WTC11 (cell line): ENCODE data around the gene PCSK5. TPM values are rescaled to one million over a fixed set of nuclear protein-coding genes. Genes with fewer than 3 reads are reported as not detected.

ENCODE experiments used
- ATAC-seq: fragments of 200-7000 bp; cut with Tn5 transposase; 2 replicates; pipeline ENCODE4 v1.10.0; 2021; ENCODE audit warnings: mild to moderate bottlenecking, moderate library complexity
- CTCF ChIA-PET: fragments of 300-600 bp; sonication (Branson Sonifier 250); formaldehyde crosslinking; loops from one replicate; lab custom pipeline; 2021; ENCODE audit warnings: antibody characterized with exemption; lab: Charles Lee
- POLR2A ChIA-PET: fragments of 350-600 bp; sonication (Branson Sonifier 250); formaldehyde crosslinking; loops from one replicate; lab custom pipeline; 2021; ENCODE audit warnings: antibody characterized with exemption; lab: Charles Lee
- DNase-seq: peaks from one replicate; pipeline ENCODE4 v3.0.0; 2021; ENCODE audit warnings: low spot score
- H3K27ac Mint-ChIP-seq: 2 replicates; pipeline ENCODE4 v1.8.0; 2021; ENCODE audit warnings: mixed read lengths
- H3K27me3 Mint-ChIP-seq: 2 replicates; pipeline ENCODE4 v1.8.0; 2021; ENCODE audit warnings: low read depth, mild to moderate bottlenecking, moderate library complexity, mixed read lengths
- H3K36me3 Mint-ChIP-seq: 2 replicates; pipeline ENCODE4 v1.8.0; 2021; ENCODE audit warnings: mixed read lengths
- H3K4me1 Mint-ChIP-seq: 2 replicates; pipeline ENCODE4 v1.8.0; 2022; ENCODE audit warnings: mixed read lengths
- H3K4me3 Mint-ChIP-seq: 2 replicates; pipeline ENCODE4 v1.8.0; 2021; ENCODE audit warnings: mild to moderate bottlenecking, moderate library complexity, mixed read lengths
- H3K9me3 Mint-ChIP-seq: 2 replicates; pipeline ENCODE4 v1.8.0; 2021; ENCODE audit warnings: mixed read lengths
- ATF1 ChIP-seq: sonication (generic); formaldehyde crosslinking; IDR thresholded peaks from 2 replicates; pipeline ENCODE4 v1.8.1; 2023; ENCODE audit warnings: mild to moderate bottlenecking, moderate library complexity, missing genetic modification reagents
- CBFB ChIP-seq: sonication (generic); formaldehyde crosslinking; IDR thresholded peaks from 2 replicates; pipeline ENCODE4 v1.8.1; 2022; ENCODE audit warnings: mild to moderate bottlenecking, low read depth, missing genetic modification reagents
- CREB1 ChIP-seq: sonication (generic); formaldehyde crosslinking; IDR thresholded peaks from 2 replicates; pipeline ENCODE4 v1.8.0; 2023; ENCODE audit warnings: mild to moderate bottlenecking, missing genetic modification reagents
- CREM ChIP-seq: sonication (generic); formaldehyde crosslinking; IDR thresholded peaks from 2 replicates; pipeline ENCODE4 v1.8.1; 2022; ENCODE audit warnings: mild to moderate bottlenecking, missing genetic modification reagents, moderate library complexity
- ELF4 ChIP-seq: sonication (generic); formaldehyde crosslinking; IDR thresholded peaks from 2 replicates; pipeline ENCODE4 v1.8.1; 2022; ENCODE audit warnings: low read depth, mild to moderate bottlenecking, moderate library complexity, missing genetic modification reagents
- EMX1 ChIP-seq: fragments of 250-450 bp; sonication (Bioruptor Pico); IDR thresholded peaks from 2 replicates; pipeline ENCODE4 v1.8.0; 2021; ENCODE audit warnings: mild to moderate bottlenecking
- FOXP1 ChIP-seq: sonication (generic); formaldehyde crosslinking; IDR thresholded peaks from 2 replicates; pipeline ENCODE4 v1.8.0; 2022; ENCODE audit warnings: missing genetic modification reagents, mild to moderate bottlenecking, moderate library complexity, borderline replicate concordance
- GRHL2 ChIP-seq: fragments of 250-450 bp; sonication (Bioruptor Pico); IDR thresholded peaks from 2 replicates; pipeline ENCODE4 v1.8.0; 2022; ENCODE audit warnings: mild to moderate bottlenecking, moderate library complexity; ENCODE audit not compliant: insufficient replicate concordance, severe bottlenecking
- GTF2I ChIP-seq: fragments of 250-450 bp; sonication (Bioruptor Pico); conservative IDR thresholded peaks from 2 replicates; pipeline ENCODE4 v1.4.0; 2021; ENCODE audit warnings: mild to moderate bottlenecking
- JAZF1 ChIP-seq: fragments of 250-450 bp; sonication (Bioruptor Pico); IDR thresholded peaks from 2 replicates; pipeline ENCODE4 v1.9.0; 2021; ENCODE audit warnings: moderate library complexity, mild to moderate bottlenecking, inconsistent platforms
- KAT7 ChIP-seq: sonication (generic); formaldehyde crosslinking; IDR thresholded peaks from 2 replicates; pipeline ENCODE4 v1.8.1; 2023; ENCODE audit warnings: missing genetic modification reagents, mild to moderate bottlenecking, borderline replicate concordance
- NFE2L1 ChIP-seq: sonication (generic); formaldehyde crosslinking; IDR thresholded peaks from 2 replicates; pipeline ENCODE4 v1.8.1; 2023; ENCODE audit warnings: missing genetic modification reagents
- NFYB ChIP-seq: sonication (generic); formaldehyde crosslinking; conservative IDR thresholded peaks from 2 replicates; pipeline ENCODE4 v1.8.0; 2022; ENCODE audit warnings: low read depth, missing genetic modification reagents
- NR1H2 ChIP-seq: sonication (generic); formaldehyde crosslinking; IDR thresholded peaks from 2 replicates; pipeline ENCODE4 v1.9.0; 2021; ENCODE audit warnings: mild to moderate bottlenecking, moderate library complexity, missing genetic modification reagents
- RELA ChIP-seq: sonication (generic); formaldehyde crosslinking; IDR thresholded peaks from 2 replicates; pipeline ENCODE4 v1.8.1; 2022; ENCODE audit warnings: missing genetic modification reagents, mild to moderate bottlenecking, borderline replicate concordance
- TEAD1 ChIP-seq: sonication (generic); formaldehyde crosslinking; IDR thresholded peaks from 2 replicates; pipeline ENCODE4 v1.8.0; 2022; ENCODE audit warnings: mild to moderate bottlenecking, missing genetic modification reagents
- ZNF138 ChIP-seq: sonication (generic); formaldehyde crosslinking; conservative IDR thresholded peaks from 2 replicates; pipeline ENCODE4 v1.8.1; 2022; ENCODE audit warnings: mild to moderate bottlenecking, moderate library complexity, missing genetic modification reagents
- ZNF317 ChIP-seq: sonication (generic); formaldehyde crosslinking; IDR thresholded peaks from 2 replicates; pipeline ENCODE4 v1.8.1; 2023; ENCODE audit warnings: low read depth, mild to moderate bottlenecking, moderate library complexity, missing genetic modification reagents, borderline replicate concordance
- ZNF396 ChIP-seq: fragments of 250-450 bp; sonication (Bioruptor Pico); IDR thresholded peaks from 2 replicates; pipeline ENCODE4 v1.8.0; 2021; ENCODE audit warnings: mild to moderate bottlenecking, moderate library complexity, borderline replicate concordance
- total RNA-seq: library from RNA; stranded (reverse); gene quantifications from 3 replicates; pipeline ENCODE4 v1.2.3, GENCODE V29; 2021
- TF ChIP-seq, protein P1 (sequence below): sonication (generic); formaldehyde crosslinking; IDR thresholded peaks from 2 replicates; pipeline ENCODE4 v1.8.1; 2023; ENCODE audit warnings: mild to moderate bottlenecking, missing genetic modification reagents
- TF ChIP-seq, protein P2 (sequence below): fragments of 250-450 bp; sonication (Bioruptor Pico); IDR thresholded peaks from 2 replicates; pipeline ENCODE4 v1.9.0; 2021; ENCODE audit warnings: mild to moderate bottlenecking
- TF ChIP-seq, protein P3 (sequence below): sonication (generic); formaldehyde crosslinking; conservative IDR thresholded peaks from 2 replicates; pipeline ENCODE4 v1.8.1; 2023; ENCODE audit warnings: mild to moderate bottlenecking, low read depth, missing genetic modification reagents, moderate library complexity
- TF ChIP-seq, protein P4 (sequence below): sonication (generic); formaldehyde crosslinking; IDR thresholded peaks from 2 replicates; pipeline ENCODE4 v1.8.1; 2022; ENCODE audit warnings: low read depth, mild to moderate bottlenecking, moderate library complexity, missing genetic modification reagents, borderline replicate concordance
- TF ChIP-seq, protein P5 (sequence below): fragments of 250-450 bp; sonication (Bioruptor Pico); IDR thresholded peaks from 2 replicates; pipeline ENCODE4 v1.9.0; 2021; ENCODE audit warnings: mild to moderate bottlenecking, borderline replicate concordance
- TF ChIP-seq, protein P6 (sequence below): sonication (generic); formaldehyde crosslinking; IDR thresholded peaks from 2 replicates; pipeline ENCODE4 v1.8.1; 2022; ENCODE audit warnings: low read depth, missing genetic modification reagents, borderline replicate concordance

The PCSK5 gene
- total RNA-seq, 1 experiment from 2014 or later = 30.6 TPM

DNA sequence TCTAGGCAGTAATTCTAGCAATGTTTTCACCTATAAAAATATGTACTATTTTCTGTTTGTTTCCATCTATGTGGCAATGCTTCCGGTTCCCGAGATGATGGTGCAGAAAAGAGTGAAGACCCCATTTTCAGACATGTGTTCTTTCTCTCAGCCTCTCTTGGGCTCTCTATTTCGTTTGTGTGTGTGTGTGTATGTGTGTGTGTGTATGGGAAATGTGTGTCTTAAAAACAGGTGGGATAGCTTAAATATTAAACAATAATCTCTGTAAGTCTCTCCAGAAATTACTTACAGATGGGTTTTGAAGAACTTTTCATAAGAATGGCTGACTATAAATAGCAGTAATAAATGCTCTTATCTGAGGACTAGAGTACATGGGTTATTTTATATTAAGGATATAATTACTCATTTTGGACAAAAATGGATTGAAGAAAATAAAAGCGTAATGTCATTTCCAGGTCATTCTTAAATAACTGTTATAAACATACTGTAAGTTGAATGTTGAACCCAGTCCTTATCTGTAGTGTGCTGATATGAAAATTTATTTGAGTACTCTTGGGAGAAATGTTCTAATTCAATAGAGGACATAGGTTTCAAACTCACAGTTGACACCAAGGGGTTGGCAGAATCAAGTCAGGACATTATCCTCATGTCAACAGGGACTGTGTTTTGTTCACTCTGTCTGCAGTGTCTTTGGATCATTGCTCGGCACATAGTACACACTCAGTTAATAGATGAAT, 31.1 kb downstream of the PCSK5 start:
- Mint-ChIP-seq H3K4me1 (peaks cover 25% of the 10 kb centered on the region), H3K4me3 (no peak overlapping the region), H3K36me3 (peaks cover 10% of the 10 kb centered on the region), H3K27ac (no peak overlapping the region), H3K27me3 (no peaks in the 10 kb centered on the region), H3K9me3 (peaks cover 15% of the 10 kb centered on the region)
- DNase-seq (no peak), ATAC-seq (no peak)
- no peak for TF ChIP-seq KAT7
- TF ChIP-seq, protein P1, sequence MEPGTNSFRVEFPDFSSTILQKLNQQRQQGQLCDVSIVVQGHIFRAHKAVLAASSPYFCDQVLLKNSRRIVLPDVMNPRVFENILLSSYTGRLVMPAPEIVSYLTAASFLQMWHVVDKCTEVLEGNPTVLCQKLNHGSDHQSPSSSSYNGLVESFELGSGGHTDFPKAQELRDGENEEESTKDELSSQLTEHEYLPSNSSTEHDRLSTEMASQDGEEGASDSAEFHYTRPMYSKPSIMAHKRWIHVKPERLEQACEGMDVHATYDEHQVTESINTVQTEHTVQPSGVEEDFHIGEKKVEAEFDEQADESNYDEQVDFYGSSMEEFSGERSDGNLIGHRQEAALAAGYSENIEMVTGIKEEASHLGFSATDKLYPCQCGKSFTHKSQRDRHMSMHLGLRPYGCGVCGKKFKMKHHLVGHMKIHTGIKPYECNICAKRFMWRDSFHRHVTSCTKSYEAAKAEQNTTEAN (CRISPR knock-in tag) = no peak
- TF ChIP-seq NR1H2 = no peak
- TF ChIP-seq ZNF317 (CRISPR knock-in tag) = no peak
- no peak for TF ChIP-seq ZNF138 (CRISPR knock-in tag)
- no peak for TF ChIP-seq NFYB
- TF ChIP-seq, protein P2, sequence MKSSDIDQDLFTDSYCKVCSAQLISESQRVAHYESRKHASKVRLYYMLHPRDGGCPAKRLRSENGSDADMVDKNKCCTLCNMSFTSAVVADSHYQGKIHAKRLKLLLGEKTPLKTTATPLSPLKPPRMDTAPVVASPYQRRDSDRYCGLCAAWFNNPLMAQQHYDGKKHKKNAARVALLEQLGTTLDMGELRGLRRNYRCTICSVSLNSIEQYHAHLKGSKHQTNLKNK (CRISPR knock-in tag) = no peak
- TF ChIP-seq RELA (CRISPR knock-in tag) = no peak
- TF ChIP-seq, protein P3, sequence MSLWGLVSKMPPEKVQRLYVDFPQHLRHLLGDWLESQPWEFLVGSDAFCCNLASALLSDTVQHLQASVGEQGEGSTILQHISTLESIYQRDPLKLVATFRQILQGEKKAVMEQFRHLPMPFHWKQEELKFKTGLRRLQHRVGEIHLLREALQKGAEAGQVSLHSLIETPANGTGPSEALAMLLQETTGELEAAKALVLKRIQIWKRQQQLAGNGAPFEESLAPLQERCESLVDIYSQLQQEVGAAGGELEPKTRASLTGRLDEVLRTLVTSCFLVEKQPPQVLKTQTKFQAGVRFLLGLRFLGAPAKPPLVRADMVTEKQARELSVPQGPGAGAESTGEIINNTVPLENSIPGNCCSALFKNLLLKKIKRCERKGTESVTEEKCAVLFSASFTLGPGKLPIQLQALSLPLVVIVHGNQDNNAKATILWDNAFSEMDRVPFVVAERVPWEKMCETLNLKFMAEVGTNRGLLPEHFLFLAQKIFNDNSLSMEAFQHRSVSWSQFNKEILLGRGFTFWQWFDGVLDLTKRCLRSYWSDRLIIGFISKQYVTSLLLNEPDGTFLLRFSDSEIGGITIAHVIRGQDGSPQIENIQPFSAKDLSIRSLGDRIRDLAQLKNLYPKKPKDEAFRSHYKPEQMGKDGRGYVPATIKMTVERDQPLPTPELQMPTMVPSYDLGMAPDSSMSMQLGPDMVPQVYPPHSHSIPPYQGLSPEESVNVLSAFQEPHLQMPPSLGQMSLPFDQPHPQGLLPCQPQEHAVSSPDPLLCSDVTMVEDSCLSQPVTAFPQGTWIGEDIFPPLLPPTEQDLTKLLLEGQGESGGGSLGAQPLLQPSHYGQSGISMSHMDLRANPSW (CRISPR knock-in tag) = no peak
- no peak for TF ChIP-seq NFE2L1
- no peak for TF ChIP-seq ATF1 (CRISPR knock-in tag)
- TF ChIP-seq CREB1 (CRISPR knock-in tag) = no peak
- no peak for TF ChIP-seq GTF2I (CRISPR knock-in tag)
- no peak for TF ChIP-seq TEAD1
- no peak for TF ChIP-seq EMX1 (CRISPR knock-in tag)
- TF ChIP-seq, protein P4, sequence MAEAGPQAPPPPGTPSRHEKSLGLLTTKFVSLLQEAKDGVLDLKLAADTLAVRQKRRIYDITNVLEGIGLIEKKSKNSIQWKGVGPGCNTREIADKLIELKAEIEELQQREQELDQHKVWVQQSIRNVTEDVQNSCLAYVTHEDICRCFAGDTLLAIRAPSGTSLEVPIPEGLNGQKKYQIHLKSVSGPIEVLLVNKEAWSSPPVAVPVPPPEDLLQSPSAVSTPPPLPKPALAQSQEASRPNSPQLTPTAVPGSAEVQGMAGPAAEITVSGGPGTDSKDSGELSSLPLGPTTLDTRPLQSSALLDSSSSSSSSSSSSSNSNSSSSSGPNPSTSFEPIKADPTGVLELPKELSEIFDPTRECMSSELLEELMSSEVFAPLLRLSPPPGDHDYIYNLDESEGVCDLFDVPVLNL (CRISPR knock-in tag) = no peak
- no peak for TF ChIP-seq ZNF396 (CRISPR knock-in tag)
- no peak for TF ChIP-seq FOXP1 (CRISPR knock-in tag)
- POLR2A ChIA-PET = no interaction called here
- CTCF ChIA-PET = no interaction called here

DNA sequence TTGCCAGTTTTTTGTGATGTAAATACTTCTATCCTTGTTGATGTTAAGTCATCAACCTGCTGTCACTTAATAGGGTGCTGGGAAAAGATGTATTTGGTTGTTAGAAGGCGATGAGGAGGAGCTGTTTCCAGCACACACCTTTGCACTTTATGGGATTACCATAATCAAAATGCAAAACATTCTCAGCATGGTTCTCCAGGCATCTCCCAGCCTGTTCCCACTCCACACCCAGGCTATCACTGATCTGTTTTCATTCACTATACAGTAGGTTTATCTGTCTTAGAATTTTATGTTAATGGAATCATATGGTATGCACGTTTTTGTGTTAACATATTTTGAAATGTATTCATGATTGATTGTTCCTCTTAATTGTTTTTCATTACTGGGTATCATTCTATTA, 35.9 kb downstream of the PCSK5 start:
- peak; percentile 22; the same call in 1 of the 2 replicates for ATAC-seq
- CTCF ChIA-PET = no interaction called here
- H3K36me3 Mint-ChIP-seq = peaks cover 10% of the 10 kb centered on the region
- no peak overlapping the region for H3K4me3 Mint-ChIP-seq
- DNase-seq = no peak
- peaks cover 61% of the 10 kb centered on the region for H3K4me1 Mint-ChIP-seq
- H3K27ac Mint-ChIP-seq = no peak overlapping the region; the same call in 1 of the 2 replicates
- H3K9me3 Mint-ChIP-seq = peaks cover 15% of the 10 kb centered on the region
- POLR2A ChIA-PET = interaction anchor here (0.6 kb wide), 1 partner anchor 478 kb away, joined by 3 read pairs; no protein-coding TSS in a partner anchor
- no peaks in the 10 kb centered on the region for H3K27me3 Mint-ChIP-seq
- TF ChIP-seq GRHL2 (CRISPR knock-in tag) = no peak
- TF ChIP-seq, protein P5, sequence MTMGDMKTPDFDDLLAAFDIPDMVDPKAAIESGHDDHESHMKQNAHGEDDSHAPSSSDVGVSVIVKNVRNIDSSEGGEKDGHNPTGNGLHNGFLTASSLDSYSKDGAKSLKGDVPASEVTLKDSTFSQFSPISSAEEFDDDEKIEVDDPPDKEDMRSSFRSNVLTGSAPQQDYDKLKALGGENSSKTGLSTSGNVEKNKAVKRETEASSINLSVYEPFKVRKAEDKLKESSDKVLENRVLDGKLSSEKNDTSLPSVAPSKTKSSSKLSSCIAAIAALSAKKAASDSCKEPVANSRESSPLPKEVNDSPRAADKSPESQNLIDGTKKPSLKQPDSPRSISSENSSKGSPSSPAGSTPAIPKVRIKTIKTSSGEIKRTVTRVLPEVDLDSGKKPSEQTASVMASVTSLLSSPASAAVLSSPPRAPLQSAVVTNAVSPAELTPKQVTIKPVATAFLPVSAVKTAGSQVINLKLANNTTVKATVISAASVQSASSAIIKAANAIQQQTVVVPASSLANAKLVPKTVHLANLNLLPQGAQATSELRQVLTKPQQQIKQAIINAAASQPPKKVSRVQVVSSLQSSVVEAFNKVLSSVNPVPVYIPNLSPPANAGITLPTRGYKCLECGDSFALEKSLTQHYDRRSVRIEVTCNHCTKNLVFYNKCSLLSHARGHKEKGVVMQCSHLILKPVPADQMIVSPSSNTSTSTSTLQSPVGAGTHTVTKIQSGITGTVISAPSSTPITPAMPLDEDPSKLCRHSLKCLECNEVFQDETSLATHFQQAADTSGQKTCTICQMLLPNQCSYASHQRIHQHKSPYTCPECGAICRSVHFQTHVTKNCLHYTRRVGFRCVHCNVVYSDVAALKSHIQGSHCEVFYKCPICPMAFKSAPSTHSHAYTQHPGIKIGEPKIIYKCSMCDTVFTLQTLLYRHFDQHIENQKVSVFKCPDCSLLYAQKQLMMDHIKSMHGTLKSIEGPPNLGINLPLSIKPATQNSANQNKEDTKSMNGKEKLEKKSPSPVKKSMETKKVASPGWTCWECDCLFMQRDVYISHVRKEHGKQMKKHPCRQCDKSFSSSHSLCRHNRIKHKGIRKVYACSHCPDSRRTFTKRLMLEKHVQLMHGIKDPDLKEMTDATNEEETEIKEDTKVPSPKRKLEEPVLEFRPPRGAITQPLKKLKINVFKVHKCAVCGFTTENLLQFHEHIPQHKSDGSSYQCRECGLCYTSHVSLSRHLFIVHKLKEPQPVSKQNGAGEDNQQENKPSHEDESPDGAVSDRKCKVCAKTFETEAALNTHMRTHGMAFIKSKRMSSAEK (CRISPR knock-in tag) = no peak
- TF ChIP-seq ELF4 (CRISPR knock-in tag) = no peak
- TF ChIP-seq, protein P6, sequence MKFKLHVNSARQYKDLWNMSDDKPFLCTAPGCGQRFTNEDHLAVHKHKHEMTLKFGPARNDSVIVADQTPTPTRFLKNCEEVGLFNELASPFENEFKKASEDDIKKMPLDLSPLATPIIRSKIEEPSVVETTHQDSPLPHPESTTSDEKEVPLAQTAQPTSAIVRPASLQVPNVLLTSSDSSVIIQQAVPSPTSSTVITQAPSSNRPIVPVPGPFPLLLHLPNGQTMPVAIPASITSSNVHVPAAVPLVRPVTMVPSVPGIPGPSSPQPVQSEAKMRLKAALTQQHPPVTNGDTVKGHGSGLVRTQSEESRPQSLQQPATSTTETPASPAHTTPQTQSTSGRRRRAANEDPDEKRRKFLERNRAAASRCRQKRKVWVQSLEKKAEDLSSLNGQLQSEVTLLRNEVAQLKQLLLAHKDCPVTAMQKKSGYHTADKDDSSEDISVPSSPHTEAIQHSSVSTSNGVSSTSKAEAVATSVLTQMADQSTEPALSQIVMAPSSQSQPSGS (CRISPR knock-in tag) = no peak
- TF ChIP-seq CBFB (CRISPR knock-in tag) = no peak
- TF ChIP-seq JAZF1 (CRISPR knock-in tag) = no peak
- TF ChIP-seq CREM (CRISPR knock-in tag) = no peak
